GM12878 (cell line): Measurements from ENCODE around the gene GLOD5. TPM values are rescaled to one million over a fixed set of nuclear protein-coding genes. Genes with fewer than 3 reads are reported as not detected.
A peak's percentile ranks its signal among the peaks of the same experiment; 100 is the strongest.

Source experiments
- ATF2 ChIP-seq: IDR thresholded peaks from 2 replicates; pipeline ENCODE4 v1.6.1; 2012; ENCODE audit warnings: low read length, inconsistent platforms
- BCL3 ChIP-seq: IDR thresholded peaks from 2 replicates; pipeline ENCODE4 v1.6.1; 2011; ENCODE audit warnings: borderline replicate concordance, low read depth, mild to moderate bottlenecking, moderate library complexity, low read length; ENCODE audit not compliant: insufficient read depth, poor library complexity, severe bottlenecking
- HSF1 ChIP-seq: fragments of 150-350 bp; IDR thresholded peaks from 2 replicates; pipeline ENCODE4 v1.6.1; 2014; ENCODE audit warnings: mild to moderate bottlenecking, low read depth, low read length
- NKRF ChIP-seq: fragments of 450-650 bp; conservative IDR thresholded peaks from 2 replicates; pipeline ENCODE4 v1.6.1; 2017; ENCODE audit warnings: mild to moderate bottlenecking, moderate library complexity
- PKNOX1 ChIP-seq: fragments of 450-650 bp; IDR thresholded peaks from 2 replicates; pipeline ENCODE4 v1.6.1; 2016; ENCODE audit warnings: mild to moderate bottlenecking
- SKIL ChIP-seq: fragments of 450-650 bp; IDR thresholded peaks from 2 replicates; pipeline ENCODE4 v1.6.1; 2017; ENCODE audit warnings: mild to moderate bottlenecking, low read depth, inconsistent platforms; ENCODE audit not compliant: poor library complexity, severe bottlenecking
- SRF ChIP-seq, 2 experiments: IDR thresholded peaks; 2 replicates each; pipeline ENCODE4 v1.6.1; 2011; ENCODE audit warnings: low read depth in 2 of 2, low read length in 2 of 2, mild to moderate bottlenecking in 1 of 2, moderate library complexity in 1 of 2
- STAT1 ChIP-seq: fragments of 450-650 bp; conservative IDR thresholded peaks from 2 replicates; pipeline ENCODE4 v1.6.1; 2014; ENCODE audit warnings: antibody characterized with exemption, mild to moderate bottlenecking
- YBX1 ChIP-seq: fragments of 450-650 bp; IDR thresholded peaks from 2 replicates; pipeline ENCODE4 v1.6.1; 2016; ENCODE audit warnings: antibody characterized with exemption
- ZBTB11 ChIP-seq: fragments of 450-650 bp; formaldehyde crosslinking; IDR thresholded peaks from 2 replicates; pipeline ENCODE4 v1.5.0; 2022; ENCODE audit warnings: mild to moderate bottlenecking, missing genetic modification characterization
- ZBTB33 ChIP-seq: fragments of 450-650 bp; IDR thresholded peaks from 2 replicates; pipeline ENCODE4 v1.6.1; 2017; ENCODE audit warnings: mild to moderate bottlenecking
- ZSCAN29 ChIP-seq: fragments of 450-650 bp; IDR thresholded peaks from 2 replicates; pipeline ENCODE4 v1.6.1; 2017; ENCODE audit warnings: mild to moderate bottlenecking, moderate library complexity
- polyA plus RNA-seq, 11 experiments: library from polyadenylated mRNA; depleted of rRNA in 4 of 11; unstranded in 6 of 11; stranded (reverse) in 5 of 11; fragments of >200 nt; fragmentation: Nextera tagmentation in 4 of 11; fragmentation: Illumina TruSeq in 1 of 11; extraction: Ambion mirVana in 4 of 11; extraction: Trizol in 1 of 11; gene quantifications; 1 replicate in 1 of 11; 2 replicates in 10 of 11; pipeline versions ENCODE4 v1.2.1 to v1.2.3, GENCODE V29; 2011 to 2016; ENCODE audit warnings: inconsistent platforms in 2 of 11, missing spikeins in 2 of 11, low read depth in 1 of 11
- total RNA-seq, 4 experiments: library from RNA; depleted of rRNA in 3 of 4; stranded (reverse); fragments of >200 nt in 3 of 4; fragmentation: Illumina TruSeq in 1 of 4; extraction: Trizol in 1 of 4; gene quantifications; 2 replicates each; pipeline versions ENCODE4 v1.2.1 to v1.2.3, GENCODE V29; 2013 to 2021

The GLOD5 gene
- total and polyA plus RNA-seq, 10 of the 15 experiments (the other 5 are each of a cell fraction or from before 2014, with no cell fraction given): not detected

- no peak for TF ChIP-seq NKRF
- peak; percentile 14; the same call in 1 of the 2 replicates for TF ChIP-seq PKNOX1
- TF ChIP-seq STAT1: no peak
- no peak for TF ChIP-seq YBX1
- no peak for TF ChIP-seq SRF (IDR thresholded peaks at IDR 0.05; ENCODE audit: low read depth in 2 of 2, low read length in 2 of 2)
- TF ChIP-seq HSF1: no peak
- TF ChIP-seq ZBTB11: no peak
- no peak for TF ChIP-seq ZBTB33
- no peak for TF ChIP-seq SKIL
- no peak for TF ChIP-seq ZSCAN29
- TF ChIP-seq BCL3: no peak
- TF ChIP-seq ATF2: no peak
Measured at GRCh38 chrX:48737213-48737938, 24.2 kb upstream of the GLOD5 start (continued).
